HG03469 (cell line): ENCODE data around the gene HHAT.

ENCODE experiments used
- ATAC-seq: cut with Tn5 transposase; IDR thresholded peaks from one replicate; pipeline ENCODE4 v1.9.1; 2021; ENCODE audit warnings: mild to moderate bottlenecking, moderate library complexity, moderate number of reproducible peaks; ENCODE audit not compliant: unreplicated experiment

The HHAT gene

DNA sequence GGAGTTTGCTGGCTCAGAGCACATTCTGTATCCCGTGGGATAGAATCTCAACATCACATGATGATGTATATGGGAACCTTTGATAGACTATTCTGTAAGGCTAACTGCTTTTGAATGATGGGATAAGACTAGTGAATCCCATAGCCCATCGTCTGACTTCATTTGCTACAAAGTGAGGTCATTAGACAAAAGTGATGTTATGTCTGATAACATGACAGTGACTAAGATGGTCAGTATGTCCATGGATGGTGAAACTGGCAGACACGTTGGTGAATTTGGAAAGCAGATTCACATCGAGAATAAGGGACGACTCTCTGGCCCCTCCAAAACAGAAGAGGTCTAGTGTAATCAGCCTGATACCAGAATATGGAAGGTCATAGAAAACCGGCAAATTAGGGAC lies 108.4 kb downstream of the HHAT start:
- no peak for ATAC-seq

DNA sequence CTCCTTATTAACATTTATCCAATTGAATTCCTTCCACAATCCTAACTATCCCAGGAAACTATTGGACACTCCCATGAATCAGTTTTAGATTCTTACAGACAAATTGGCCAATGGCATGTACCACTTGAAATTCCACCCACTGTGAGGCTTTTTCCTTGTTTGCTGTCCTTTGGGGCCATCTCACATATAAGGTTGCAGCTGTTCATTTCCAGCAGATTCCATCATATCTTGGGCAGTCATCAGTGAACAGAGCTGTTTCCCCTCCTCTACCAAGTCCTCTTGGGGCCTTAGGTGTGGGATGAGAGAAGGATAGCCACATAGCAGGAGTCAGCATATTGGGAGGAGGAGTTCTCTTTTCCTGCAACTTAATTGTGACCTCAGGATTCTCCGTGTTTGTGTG lies 109.1 kb downstream of the HHAT start:
- no peak for ATAC-seq

DNA sequence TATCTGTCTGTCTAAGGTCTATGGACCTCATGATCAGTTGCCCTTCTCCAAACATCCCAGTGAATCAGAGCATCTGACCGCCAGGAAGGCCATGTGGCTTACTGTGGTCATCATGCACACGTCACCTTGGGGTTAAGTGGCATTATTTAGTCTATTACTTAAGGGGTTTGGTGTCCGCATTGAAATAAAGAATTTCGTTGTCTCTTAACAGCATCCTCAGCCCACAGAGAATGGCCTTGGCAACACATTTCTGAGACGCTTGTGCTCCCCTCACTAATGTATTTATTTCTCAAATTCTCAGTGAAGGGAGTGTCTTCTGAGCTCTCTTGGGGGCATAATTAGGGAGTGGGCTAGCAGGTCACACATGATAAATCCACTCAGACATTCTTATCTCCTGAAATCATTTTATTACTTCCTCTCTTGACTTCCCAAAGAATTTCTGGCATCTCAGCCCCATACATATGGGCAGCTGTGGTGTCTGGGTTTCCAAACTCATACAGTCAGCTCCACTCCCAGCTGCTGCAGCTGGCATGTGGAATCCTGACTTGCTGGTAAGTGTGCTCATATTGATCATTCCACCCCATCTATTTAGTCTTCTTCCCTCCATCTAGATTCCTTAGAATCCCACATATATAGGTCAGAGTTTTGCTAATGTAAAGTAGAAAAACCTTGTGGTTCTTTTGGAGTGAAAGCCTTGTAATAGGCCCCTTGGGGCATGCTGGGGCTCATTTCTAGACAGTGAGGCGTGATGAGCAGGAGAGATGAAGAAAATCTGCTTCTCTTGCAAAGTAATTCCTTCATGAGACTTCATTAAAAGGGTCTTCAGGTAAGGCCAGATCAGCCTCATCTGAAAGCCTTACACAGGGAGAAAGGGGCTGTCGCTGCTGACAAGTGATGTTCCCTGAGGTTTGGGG lies 110.5 kb downstream of the HHAT start:
- no peak for ATAC-seq

GRCh38 chr1:210440081-210440480 lies 111.4 kb downstream of the HHAT start:
- ATAC-seq: no peak

- ATAC-seq: no peak
Observed at GRCh38 chr1:210441028-210441427, 112.3 kb downstream of the HHAT start.

GRCh38 chr1:210445485-210445884 lies 116.8 kb downstream of the HHAT start:
- no peak for ATAC-seq

DNA sequence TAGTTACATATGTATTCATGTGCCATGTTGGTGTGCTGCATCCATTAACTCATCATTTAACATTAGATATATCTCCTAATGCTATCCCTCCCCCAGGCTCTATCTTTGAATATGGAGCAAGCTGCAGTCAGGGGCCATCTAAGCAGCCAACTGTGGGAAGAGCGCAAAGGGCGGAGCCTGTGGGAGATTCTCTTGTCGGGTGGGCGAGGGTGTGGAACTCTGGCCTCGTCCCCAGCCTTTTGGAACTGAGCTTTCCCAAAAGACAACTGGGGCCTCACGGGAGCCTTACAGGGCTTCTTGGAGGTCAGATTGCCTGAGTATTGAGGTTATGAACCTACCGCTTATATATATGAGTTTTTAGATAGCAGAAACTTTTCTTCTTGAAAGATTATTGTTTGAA lies 117.2 kb downstream of the HHAT start:
- no peak for ATAC-seq

- ATAC-seq: peak; percentile 80
Observed at GRCh38 chr1:210446479-210446878, 117.8 kb downstream of the HHAT start.

DNA sequence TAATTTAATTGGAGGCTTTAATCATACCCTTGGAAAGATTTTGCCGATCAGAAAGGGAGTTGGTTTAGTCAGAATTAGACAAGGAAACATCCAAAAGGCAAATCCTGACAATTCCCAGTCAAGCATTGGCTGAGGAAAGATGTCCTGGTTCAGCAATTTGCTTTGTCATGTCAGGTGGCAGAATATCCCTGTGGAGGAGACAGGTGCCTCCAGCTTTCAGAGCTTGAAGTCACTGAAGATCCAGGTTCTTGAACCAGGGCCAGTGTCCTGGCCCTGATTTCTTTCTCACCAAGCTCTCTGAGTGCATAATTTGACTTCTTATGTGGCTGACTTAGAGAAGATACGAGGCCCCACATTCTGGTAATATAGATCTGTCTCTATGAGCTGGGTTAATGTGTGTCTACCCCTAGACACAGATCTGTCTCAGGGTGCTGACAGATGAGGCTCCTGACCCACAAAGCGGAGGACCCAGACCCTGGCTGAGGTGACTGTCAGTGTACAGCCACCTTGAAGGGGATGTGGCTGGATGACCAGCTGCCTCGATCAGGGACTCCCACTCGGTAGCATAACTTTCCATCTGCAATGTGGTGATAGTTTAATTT lies 118.9 kb downstream of the HHAT start:
- no peak for ATAC-seq

GRCh38 chr1:210448297-210448892 lies 119.7 kb downstream of the HHAT start:
- no peak for ATAC-seq

DNA sequence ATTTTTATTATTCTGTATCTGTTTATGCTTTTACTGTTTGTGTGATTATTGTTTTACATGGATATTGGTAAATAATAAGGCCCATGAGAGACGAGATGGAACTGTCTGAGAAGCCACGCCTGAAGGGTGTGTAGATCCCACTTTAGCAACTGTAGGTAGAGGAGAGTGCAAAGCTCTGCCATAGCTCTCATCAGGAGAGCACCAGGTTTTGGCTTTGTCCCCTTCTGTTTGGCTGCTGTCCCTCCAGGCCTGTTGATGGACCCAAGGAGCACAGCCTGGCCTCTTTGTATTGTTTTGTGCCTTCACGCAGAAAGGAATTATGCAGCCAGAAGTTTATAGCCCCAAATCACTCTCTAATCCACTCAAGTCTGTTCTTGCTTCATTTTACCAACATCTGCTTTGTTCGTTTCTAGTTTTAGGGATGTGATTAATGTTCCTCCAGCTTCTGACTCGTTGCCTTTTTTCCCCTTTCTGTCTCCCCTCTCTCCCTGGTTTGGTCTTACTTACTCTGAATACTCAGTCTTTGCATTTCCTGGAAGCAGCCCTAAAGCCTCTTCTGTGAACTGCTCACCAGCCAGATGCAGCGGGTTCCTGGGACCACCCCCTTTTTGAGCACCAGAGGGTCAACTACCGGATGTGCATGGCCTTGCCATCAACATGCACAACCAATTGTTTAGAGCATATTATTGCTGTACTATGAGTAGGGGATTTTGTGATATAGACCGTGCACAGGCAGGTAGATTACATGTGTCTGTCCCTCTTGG lies 127.3 kb downstream of the HHAT start:
- no peak for ATAC-seq

DNA sequence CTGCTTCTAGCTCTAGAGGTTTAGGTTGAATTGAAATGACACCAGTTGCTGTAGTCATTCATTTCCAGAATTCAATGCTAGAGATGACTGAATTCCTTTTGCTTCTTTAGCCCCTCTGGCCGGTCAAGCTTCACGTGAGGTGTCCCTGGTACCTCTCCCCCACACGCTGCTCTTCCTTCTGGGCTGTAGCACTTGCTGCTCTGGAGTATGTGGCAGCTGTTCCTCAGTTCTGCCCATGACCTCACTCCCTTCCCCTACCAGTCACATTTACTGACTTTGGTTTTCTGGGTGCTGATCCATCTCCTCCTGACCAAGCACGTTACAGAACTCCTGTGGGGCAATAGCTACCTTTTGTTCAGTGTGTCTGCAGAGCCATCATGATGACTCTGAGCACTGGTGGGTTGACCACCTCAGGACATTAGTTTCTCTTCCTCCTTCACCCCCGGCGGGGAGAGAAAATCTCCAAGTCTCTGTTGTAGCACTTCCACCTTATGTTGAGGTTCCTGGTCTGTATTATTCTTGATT lies 128.1 kb downstream of the HHAT start:
- ATAC-seq: no peak

GRCh38 chr1:210457568-210457967 lies 128.9 kb downstream of the HHAT start:
- ATAC-seq: no peak

DNA sequence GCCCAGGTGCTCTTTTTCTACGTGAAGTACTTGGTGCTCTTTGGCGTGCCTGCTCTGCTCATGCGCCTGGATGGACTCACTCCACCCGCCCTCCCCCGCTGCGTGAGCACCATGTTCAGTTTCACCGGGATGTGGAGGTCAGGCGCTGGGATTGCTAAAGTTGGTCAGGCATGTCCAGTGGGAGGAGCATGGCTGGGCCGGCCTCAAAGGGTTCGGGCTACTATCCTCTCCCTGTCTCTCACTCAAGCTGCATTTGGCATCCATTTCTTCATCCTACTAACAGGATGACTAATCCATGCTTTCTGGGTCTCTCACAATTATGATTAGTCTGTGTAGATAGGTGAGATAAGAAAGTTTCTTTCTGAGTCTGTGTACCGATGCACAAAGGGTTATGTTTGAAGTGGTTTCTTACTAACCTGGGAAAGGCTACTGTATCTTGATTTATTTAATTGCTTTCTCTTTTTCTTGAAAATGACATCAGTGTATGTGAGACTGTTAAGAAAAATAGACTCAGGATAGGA lies 135.9 kb downstream of the HHAT start:
- no peak for ATAC-seq

DNA sequence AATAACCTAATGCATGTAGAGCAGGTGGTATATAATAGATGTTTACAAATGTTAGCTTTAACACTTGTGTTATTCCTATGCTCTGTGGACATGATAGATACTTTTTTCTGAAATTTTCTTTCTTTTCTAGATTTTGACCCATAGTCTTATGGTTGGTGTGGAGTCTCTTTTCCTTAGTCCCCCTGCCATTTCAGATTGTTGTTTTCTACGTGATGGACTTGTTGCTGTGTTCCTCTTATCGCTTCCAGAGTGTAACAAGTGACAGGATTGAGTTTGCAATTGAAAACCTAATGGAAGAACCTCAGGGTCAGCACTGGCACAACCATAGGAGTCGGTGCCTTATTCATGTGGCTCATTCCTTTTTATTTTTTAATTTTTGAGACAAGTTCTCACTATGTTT lies 136.4 kb downstream of the HHAT start:
- ATAC-seq: no peak

DNA sequence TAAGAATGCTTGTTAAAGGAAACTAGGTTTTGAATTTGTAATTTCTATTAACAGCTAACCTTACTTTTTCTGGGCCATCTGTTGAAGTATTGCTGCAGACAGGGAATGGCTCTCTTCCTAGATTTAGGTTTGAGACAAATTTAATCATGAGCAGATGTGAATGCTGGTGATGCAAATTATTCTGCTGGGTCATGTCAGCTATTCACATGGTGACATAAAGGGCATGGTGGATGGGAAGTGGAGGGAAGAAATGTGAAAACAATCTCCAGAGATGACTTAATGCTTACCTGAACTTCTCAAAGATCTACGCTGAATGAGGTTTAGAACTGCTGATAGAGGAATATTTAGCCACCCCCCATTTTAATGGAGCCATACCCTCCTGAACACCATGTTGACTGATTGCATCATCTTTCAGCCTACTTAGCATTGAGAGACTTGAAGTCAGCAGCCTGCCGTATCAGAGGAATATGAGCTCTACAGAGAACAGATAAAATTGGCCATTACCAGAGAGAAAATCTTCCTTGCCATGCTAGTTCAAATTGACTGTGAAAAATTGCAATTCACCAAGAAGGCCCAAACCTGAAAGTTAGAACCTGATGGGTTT lies 138.8 kb downstream of the HHAT start:
- no peak for ATAC-seq

DNA sequence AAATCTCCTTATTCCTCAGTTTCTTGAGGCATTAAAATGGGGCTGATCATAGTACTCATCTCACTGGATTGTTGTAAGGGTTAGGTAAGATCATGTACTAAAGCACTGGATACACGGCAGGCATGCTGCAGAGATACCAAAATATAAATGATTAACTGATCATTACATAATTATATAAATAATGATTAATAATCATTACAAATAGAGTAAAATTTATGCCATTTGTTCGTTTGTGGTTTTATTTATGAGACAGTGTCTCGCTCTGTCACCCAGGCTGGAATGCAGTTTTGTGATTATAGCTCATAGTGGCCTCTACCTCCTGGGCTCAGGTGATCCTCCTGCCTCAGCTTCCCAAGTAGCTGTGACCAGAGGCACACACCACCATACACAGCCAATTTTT lies 140.7 kb downstream of the HHAT start:
- no peak for ATAC-seq

DNA sequence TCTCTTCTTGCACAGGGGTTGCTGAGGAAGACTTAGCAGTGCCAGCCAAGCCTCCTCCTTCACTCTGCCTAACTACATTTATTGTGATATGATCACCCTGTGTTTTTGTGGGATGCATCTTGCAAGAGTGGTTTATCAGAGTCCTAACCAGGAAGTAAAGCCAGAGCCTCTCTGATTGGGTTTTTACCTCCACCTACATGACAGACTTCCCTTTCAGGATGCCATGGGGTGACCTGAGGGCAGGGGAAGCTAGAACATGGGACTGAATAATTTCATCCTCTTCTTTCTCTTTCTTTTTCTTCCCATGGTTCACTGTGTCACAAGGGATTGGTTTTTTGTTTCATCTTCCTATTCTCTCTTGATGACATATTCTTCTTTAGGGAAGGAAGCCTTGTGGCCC lies 146.6 kb downstream of the HHAT start:
- ATAC-seq: no peak

- no peak for ATAC-seq
Observed at GRCh38 chr1:210475806-210476205, 147.1 kb downstream of the HHAT start.

DNA sequence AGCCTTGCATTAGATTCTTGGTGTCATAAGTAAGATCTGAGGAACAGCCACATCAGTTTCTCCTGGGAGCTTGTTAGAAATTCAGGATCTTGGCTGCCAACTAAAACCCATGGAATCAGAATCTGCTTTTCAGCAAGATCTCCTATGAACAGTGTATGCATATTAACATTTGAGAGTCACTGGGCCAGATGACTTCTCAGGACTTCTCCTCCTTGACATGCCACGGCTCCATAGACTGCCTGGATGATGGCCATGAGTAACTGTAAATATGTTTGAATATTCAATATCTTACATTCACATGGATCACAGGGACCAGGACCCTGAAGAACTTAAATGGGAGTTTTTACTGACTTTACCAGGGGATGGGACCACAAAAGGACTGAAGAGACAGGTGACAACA lies 148.0 kb downstream of the HHAT start:
- ATAC-seq: no peak
